HepG2 (cell line): ENCODE data around the gene SLCO1C1. TPM values are rescaled to one million over a fixed set of nuclear protein-coding genes. Genes with fewer than 3 reads are reported as not detected.

Source experiments
- ATAC-seq: fragments of 200-7000 bp; cut with Tn5 transposase; 3 replicates; pipeline ENCODE4 v1.9.1; 2020; ENCODE audit warnings: mild to moderate bottlenecking, moderate library complexity
- BruUV-seq: library from RNA; stranded (reverse); fragments of 400-500 nt; replicated peaks from 2 replicates; lab custom pipeline; 2021; lab: Mats Ljungman, UMichigan
- CTCF ChIA-PET: fragments of 300-600 bp; formaldehyde crosslinking; extraction: SDS; loops from one replicate; lab custom pipeline; 2021; ENCODE audit warnings: low total read pairs, inconsistent platforms, low intra/inter-chr PET ratio; lab: Yijun Ruan, JAX
- POLR2A ChIA-PET: fragments of 350-600 bp; sonication (Branson Sonifier 250); formaldehyde crosslinking; loops from one replicate; lab custom pipeline; 2020; ENCODE audit warnings: antibody characterized with exemption, inconsistent platforms; lab: Yijun Ruan, JAX
- DNase-seq: peaks from one replicate; pipeline ENCODE4 v3.0.0-alpha.2; 2015; ENCODE audit warnings: low spot score
- FAIRE-seq: peaks from 3 replicates; lab custom pipeline; 2011; peaks lifted over from hg19 to GRCh38; lab: Jason Lieb, UNC
- H2AFZ ChIP-seq: one replicate; pipeline ENCODE4 v1.6.1; 2011; ENCODE audit warnings: low read length, inconsistent platforms
- H3K27ac ChIP-seq: fragments of 300-600 bp; 3 replicates; pipeline ENCODE4 v1.8.0; 2011; ENCODE audit warnings: mixed run types, mild to moderate bottlenecking, mixed read lengths, low read length, inconsistent platforms; ENCODE audit not compliant: insufficient read depth; ENCODE audit errors: extremely low read length
- H3K27me3 ChIP-seq, 2 experiments: fragments of 200-600 bp in 1 of 2; 2 replicates in 1 of 2; 3 replicates in 1 of 2; pipeline versions ENCODE4 v1.6.0 to v1.8.0; 2011; ENCODE audit warnings: low read length in 2 of 2, mild to moderate bottlenecking in 2 of 2, moderate library complexity in 2 of 2, inconsistent platforms in 1 of 2; ENCODE audit not compliant: insufficient read depth in 2 of 2, control insufficient read depth in 1 of 2
- H3K36me3 ChIP-seq, 2 experiments: fragments of 200-600 bp in 1 of 2; replicated peaks in 1 of 2; 2 replicates in 1 of 2; 3 replicates in 1 of 2; pipeline versions ENCODE4 v1.5.1 to v1.8.0; 2011; ENCODE audit warnings: low read length in 2 of 2, inconsistent platforms in 1 of 2; ENCODE audit not compliant: insufficient read depth in 2 of 2, control insufficient read depth in 1 of 2
- H3K4me1 ChIP-seq: 2 replicates; pipeline ENCODE4 v1.5.1; 2012; ENCODE audit warnings: low read length, inconsistent platforms; ENCODE audit not compliant: insufficient read depth
- H3K4me2 ChIP-seq: 2 replicates; pipeline ENCODE4 v1.6.0; 2011; ENCODE audit warnings: low read depth, low read length, inconsistent platforms
- H3K4me3 ChIP-seq, 3 experiments: fragments of 200-600 bp in 1 of 3; sonication (generic), shearing (Covaris generic) in 1 of 3; replicated peaks in 1 of 3; 2 replicates each; pipeline ENCODE4 v1.5.1; 2011 to 2016; ENCODE audit warnings: low read length in 3 of 3, inconsistent platforms in 2 of 3, low read depth in 2 of 3, mild to moderate bottlenecking in 2 of 3, control low read depth in 1 of 3, mixed read lengths in 1 of 3; ENCODE audit not compliant: insufficient read depth in 1 of 3
- H3K79me2 ChIP-seq: one replicate; pipeline ENCODE4 v1.6.1; 2011; ENCODE audit warnings: low read length, inconsistent platforms; ENCODE audit not compliant: insufficient read depth
- H3K9ac ChIP-seq: 2 replicates; pipeline ENCODE4 v1.6.0; 2011; ENCODE audit warnings: mild to moderate bottlenecking, low read depth, low read length, inconsistent platforms; ENCODE audit not compliant: insufficient read depth
- H3K9me3 ChIP-seq: 2 replicates; pipeline ENCODE4 v1.5.1; 2012; ENCODE audit warnings: mild to moderate bottlenecking, low read length
- H4K20me1 ChIP-seq: 2 replicates; pipeline ENCODE4 v1.6.0; 2011; ENCODE audit warnings: inconsistent platforms, mild to moderate bottlenecking, low read length, moderate library complexity; ENCODE audit not compliant: insufficient read depth
- CBX5 ChIP-seq: sonication (generic); formaldehyde crosslinking; IDR thresholded peaks from 2 replicates; pipeline ENCODE4 v1.4.0; 2020; ENCODE audit warnings: missing genetic modification reagents, borderline replicate concordance
- MAFK ChIP-seq, 2 experiments: IDR thresholded peaks in 1 of 2; conservative IDR thresholded peaks in 1 of 2; 2 replicates each; pipeline ENCODE4 v1.6.1; 2011; ENCODE audit warnings: improper control_type of control experiment in 2 of 2, low read length in 2 of 2
- NFKBIZ ChIP-seq: IDR thresholded peaks from 2 replicates; pipeline ENCODE4 v1.6.1; 2018; ENCODE audit warnings: missing genetic modification reagents, missing compliant biosample characterization
- ZBTB44 ChIP-seq: sonication (generic); formaldehyde crosslinking; IDR thresholded peaks from 2 replicates; pipeline ENCODE4 v1.4.0; 2020; ENCODE audit warnings: missing genetic modification reagents
- in situ Hi-C: cut with HindIII; loops from 2 replicates; pipeline ENCODE4 v1.10.0; 2017; ENCODE audit warnings: low pct_unique_long_range_greater_than_20kb; ENCODE audit not compliant: extremely low pct_ligation_motif_present
- intact Hi-C: fragments of 100-400 bp; cut with micrococcal nuclease; formaldehyde crosslinking; loops from one replicate; pipeline ENCODE4 v1.10.0; 2022; ENCODE audit not compliant: unreplicated experiment
- polyA plus RNA-seq, 8 experiments: library from polyadenylated mRNA; depleted of rRNA in 3 of 8; stranded (reverse) in 7 of 8; unstranded in 1 of 8; fragments of >200 nt; fragmentation: Illumina TruSeq in 4 of 8; extraction: Trizol in 4 of 8; gene quantifications; 2 replicates each; pipeline versions ENCODE4 v1.2.1 to v1.2.3, GENCODE V29; 2011 to 2016; ENCODE audit warnings: low read depth in 4 of 8, missing spikeins in 1 of 8, mixed read lengths in 1 of 8; ENCODE audit not compliant: insufficient read depth in 1 of 8
- total RNA-seq, 5 experiments: library from RNA; depleted of rRNA; stranded (reverse); fragments of >200 nt; fragmentation: Illumina TruSeq; extraction: Trizol; gene quantifications; 2 replicates each; pipeline ENCODE4 v1.2.3, GENCODE V29; 2016; ENCODE audit warnings: low read depth in 1 of 5

SLCO1C1 gene
- total and polyA plus RNA-seq, 2 of the 13 experiments (the other 11 are each of a cell fraction or from before 2014, with no cell fraction given), result not detected

GRCh38 chr12:20801035-20801434 is 105.9 kb downstream of the SLCO1C1 start:
- peak in 1 of 2 experiments; percentile 54; a peak in 2 of 4 replicates for TF ChIP-seq MAFK (conservative IDR thresholded peaks at IDR 0.05 in 1 of 2, IDR thresholded peaks at IDR 0.05 in 1 of 2; ENCODE audit: low read length in 2 of 2)
- TF ChIP-seq CBX5 (CRISPR knock-in tag), result no peak
- TF ChIP-seq NFKBIZ (CRISPR knock-in tag), result no peak
- no peak for TF ChIP-seq ZBTB44 (CRISPR knock-in tag)
- DNase-seq (no peak), FAIRE-seq (no peak), ATAC-seq (no peak)
- no peaks in the 10 kb centered on the region for H3K4me1 ChIP-seq
- H3K36me3 ChIP-seq, result no peaks in the 10 kb centered on the region
- H3K9me3 ChIP-seq, result no peaks in the 10 kb centered on the region
- BruUV-seq, result no TSS peak
- ChIA-PET CTCF (no interaction called here), POLR2A (no interaction called here)
- no peaks in the 10 kb centered on the region for H4K20me1 ChIP-seq
- no peaks in the 10 kb centered on the region for H3K27me3 ChIP-seq
- no peak overlapping the region for H3K27ac ChIP-seq
- H2AFZ ChIP-seq, result no peak overlapping the region
- intact Hi-C loops (no loop called here), in situ Hi-C loops (loop anchor here (25.0 kb wide), 1 partner anchor 339 kb away; no protein-coding TSS in a partner anchor)
- no peak overlapping the region for H3K9ac ChIP-seq
- no peaks in the 10 kb centered on the region for H3K79me2 ChIP-seq
- no peak overlapping the region for H3K4me2 ChIP-seq
- H3K4me3 ChIP-seq, result no peak overlapping the region

Other genes with a start within 250 kb of the SLCO1C1 start
- 0.15 and 0.31 TPM in 2 replicates for gene SLCO1B3, start 115.4 kb downstream of the SLCO1C1 start, total RNA-seq (2016; rRNA removed; fragmentation: Illumina TruSeq; extraction: Trizol)
- gene SLCO1B3, start 115.4 kb downstream of the SLCO1C1 start, polyA plus RNA-seq (2011; rRNA removed), result 0.24 TPM in 1 of 2 replicates, not detected in the other